Neural crest cell (in vitro differentiated cells): ENCODE data around the gene ADAM33. TPM values are rescaled to one million over a fixed set of nuclear protein-coding genes. Genes with fewer than 3 reads are reported as not detected.

ENCODE experiments used
- DNase-seq: peaks from one replicate; pipeline ENCODE4 v3.0.0; 2021; ENCODE audit warnings: low read depth, mixed read lengths, low spot score
- H3K27ac Mint-ChIP-seq: one replicate; pipeline ENCODE4 v1.8.0; 2021; ENCODE audit warnings: mild to moderate bottlenecking, mixed read lengths; ENCODE audit not compliant: unreplicated experiment
- H3K27me3 Mint-ChIP-seq: 2 replicates; pipeline ENCODE4 v1.8.0; 2021; ENCODE audit warnings: low read depth, mild to moderate bottlenecking, mixed read lengths
- H3K36me3 Mint-ChIP-seq: 2 replicates; pipeline ENCODE4 v1.8.0; 2021; ENCODE audit warnings: low read depth, mild to moderate bottlenecking, mixed read lengths
- H3K4me1 Mint-ChIP-seq: 2 replicates; pipeline ENCODE4 v1.8.0; 2021; ENCODE audit warnings: mixed read lengths
- H3K4me3 Mint-ChIP-seq: one replicate; pipeline ENCODE4 v1.8.0; 2021; ENCODE audit warnings: mild to moderate bottlenecking, mixed read lengths
- H3K9me3 Mint-ChIP-seq: 2 replicates; pipeline ENCODE4 v1.8.0; 2021; ENCODE audit warnings: mixed read lengths
- total RNA-seq: library from RNA; stranded (reverse); gene quantifications from 2 replicates; pipeline ENCODE4 v1.2.1, GENCODE V29; 2021
- TF ChIP-seq, protein P1 (sequence below): fragments of 200-600 bp; sonication (generic); conservative IDR thresholded peaks from 2 replicates; pipeline ENCODE4 v1.5.0; 2021; ENCODE audit warnings: antibody characterized with exemption, mild to moderate bottlenecking

Gene ADAM33
- total RNA-seq, 1 donor from 2014 or later: 3.2 TPM

GRCh38 chr20:3633913-3634478 lies 47.8 kb downstream of the ADAM33 start:
- Mint-ChIP-seq H3K27me3 (no peaks in the 10 kb centered on the region), H3K4me3 (no peak overlapping the region), H3K9me3 (no peaks in the 10 kb centered on the region), H3K4me1 (peaks cover 6% of the 10 kb centered on the region), H3K36me3 (peaks cover 9% of the 10 kb centered on the region), H3K27ac (no peak overlapping the region)
- TF ChIP-seq, protein P1, sequence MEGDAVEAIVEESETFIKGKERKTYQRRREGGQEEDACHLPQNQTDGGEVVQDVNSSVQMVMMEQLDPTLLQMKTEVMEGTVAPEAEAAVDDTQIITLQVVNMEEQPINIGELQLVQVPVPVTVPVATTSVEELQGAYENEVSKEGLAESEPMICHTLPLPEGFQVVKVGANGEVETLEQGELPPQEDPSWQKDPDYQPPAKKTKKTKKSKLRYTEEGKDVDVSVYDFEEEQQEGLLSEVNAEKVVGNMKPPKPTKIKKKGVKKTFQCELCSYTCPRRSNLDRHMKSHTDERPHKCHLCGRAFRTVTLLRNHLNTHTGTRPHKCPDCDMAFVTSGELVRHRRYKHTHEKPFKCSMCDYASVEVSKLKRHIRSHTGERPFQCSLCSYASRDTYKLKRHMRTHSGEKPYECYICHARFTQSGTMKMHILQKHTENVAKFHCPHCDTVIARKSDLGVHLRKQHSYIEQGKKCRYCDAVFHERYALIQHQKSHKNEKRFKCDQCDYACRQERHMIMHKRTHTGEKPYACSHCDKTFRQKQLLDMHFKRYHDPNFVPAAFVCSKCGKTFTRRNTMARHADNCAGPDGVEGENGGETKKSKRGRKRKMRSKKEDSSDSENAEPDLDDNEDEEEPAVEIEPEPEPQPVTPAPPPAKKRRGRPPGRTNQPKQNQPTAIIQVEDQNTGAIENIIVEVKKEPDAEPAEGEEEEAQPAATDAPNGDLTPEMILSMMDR: no peak
- no peak for DNase-seq

DNA sequence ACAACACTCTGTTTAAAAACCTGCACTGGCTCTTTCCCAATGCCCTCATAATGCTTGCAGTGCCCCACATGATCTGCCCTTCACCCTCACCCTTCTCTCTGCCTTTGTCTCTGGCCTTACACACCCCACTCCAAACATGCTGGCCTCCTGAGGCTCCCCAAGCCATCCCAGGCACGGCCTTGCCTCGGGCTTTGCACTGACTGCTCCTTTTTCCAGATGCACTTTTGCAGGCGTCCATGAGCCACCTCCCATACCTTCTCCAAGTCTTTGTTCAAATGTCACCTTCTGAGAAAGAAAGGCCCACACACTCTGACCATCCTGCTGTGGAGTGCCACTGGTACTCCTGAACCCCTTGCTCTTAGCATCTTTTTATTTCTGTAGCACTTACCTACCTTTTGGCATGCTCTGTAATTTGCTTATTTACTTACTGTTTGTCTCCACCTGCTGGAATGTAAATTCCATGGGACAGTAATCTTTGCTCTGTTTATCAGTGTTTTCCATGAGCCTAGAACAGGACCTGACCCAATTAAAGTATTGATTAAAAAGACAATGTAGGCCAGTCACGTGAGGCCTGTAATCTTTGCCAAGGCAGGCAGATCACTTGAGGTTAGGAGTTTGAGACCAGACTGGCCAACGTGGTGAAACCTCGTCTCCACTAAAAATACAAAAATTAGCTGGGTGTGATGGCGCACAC lies 49.4 kb downstream of the ADAM33 start:
- TF ChIP-seq, protein P1: no peak
- Mint-ChIP-seq H3K27me3 (no peaks in the 10 kb centered on the region), H3K27ac (no peak overlapping the region), H3K4me1 (peaks cover 6% of the 10 kb centered on the region), H3K36me3 (peaks cover 15% of the 10 kb centered on the region), H3K9me3 (no peaks in the 10 kb centered on the region), H3K4me3 (no peak overlapping the region)
- no peak for DNase-seq

DNA sequence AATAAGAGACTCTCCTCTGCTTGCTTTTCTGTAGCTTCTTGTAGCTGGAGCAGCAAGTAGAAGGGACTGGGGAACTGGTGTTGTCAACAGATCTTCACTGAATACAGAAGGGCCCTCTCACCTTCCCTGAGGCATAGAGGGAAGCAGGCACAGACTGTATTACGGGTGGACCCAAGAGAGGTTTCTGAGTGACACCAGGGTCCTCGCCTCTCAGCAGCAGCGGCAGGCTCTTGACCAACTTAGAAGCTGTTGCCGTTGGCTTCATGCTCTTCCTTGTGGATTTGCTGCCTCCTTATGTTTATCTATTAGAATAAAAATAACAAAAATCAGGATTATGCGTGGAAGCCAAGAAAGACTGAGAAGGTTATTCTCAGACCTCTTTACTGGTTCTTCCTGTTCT lies 50.3 kb downstream of the ADAM33 start:
- peaks cover 20% of the 10 kb centered on the region for H3K36me3 Mint-ChIP-seq
- H3K4me1 Mint-ChIP-seq: peaks cover 6% of the 10 kb centered on the region
- no peak overlapping the region for H3K27ac Mint-ChIP-seq
- no peaks in the 10 kb centered on the region for H3K9me3 Mint-ChIP-seq
- no peak overlapping the region for H3K4me3 Mint-ChIP-seq
- no peak for DNase-seq
- TF ChIP-seq, protein P1: no peak
- H3K27me3 Mint-ChIP-seq: no peaks in the 10 kb centered on the region

- TF ChIP-seq, protein P1: no peak
- Mint-ChIP-seq H3K36me3 (peaks cover 20% of the 10 kb centered on the region), H3K27me3 (no peaks in the 10 kb centered on the region), H3K27ac (no peak overlapping the region), H3K4me1 (peaks cover 6% of the 10 kb centered on the region), H3K9me3 (no peaks in the 10 kb centered on the region), H3K4me3 (no peak overlapping the region)
- DNase-seq: no peak
These were observed 51.4 kb downstream of the ADAM33 start for GRCh38 chr20:3630429-3630828.

GRCh38 chr20:3629893-3630292 lies 51.9 kb downstream of the ADAM33 start:
- H3K27ac Mint-ChIP-seq: no peak overlapping the region
- no peak overlapping the region for H3K4me3 Mint-ChIP-seq
- H3K27me3 Mint-ChIP-seq: no peaks in the 10 kb centered on the region
- DNase-seq: no peak
- TF ChIP-seq, protein P1: no peak
- H3K36me3 Mint-ChIP-seq: peaks cover 20% of the 10 kb centered on the region
- H3K9me3 Mint-ChIP-seq: no peaks in the 10 kb centered on the region
- peaks cover 10% of the 10 kb centered on the region for H3K4me1 Mint-ChIP-seq
